H9 (cell line): ENCODE data around the gene DENND4A. TPM values are rescaled to one million over a fixed set of nuclear protein-coding genes. Genes with fewer than 3 reads are reported as not detected.

ENCODE experiments used
- DNase-seq: peaks from one replicate; pipeline ENCODE4 v3.0.0-alpha.2; 2017
- H2AFZ ChIP-seq: one replicate; pipeline ENCODE4 v1.6.1; 2013; ENCODE audit warnings: mild to moderate bottlenecking, low read length, control low read depth, moderate library complexity
- H2AK5ac ChIP-seq: 2 replicates; pipeline ENCODE4 v1.6.1; 2013; ENCODE audit warnings: low read length, control low read depth, mixed read lengths; ENCODE audit not compliant: insufficient read length
- H2BK120ac ChIP-seq: one replicate; pipeline ENCODE4 v1.6.1; 2013; ENCODE audit warnings: low read depth, mild to moderate bottlenecking, low read length, control low read depth, inconsistent platforms; ENCODE audit not compliant: poor library complexity, severe bottlenecking
- H2BK12ac ChIP-seq: 2 replicates; pipeline ENCODE4 v1.6.1; 2013; ENCODE audit warnings: low read length, control low read depth, mixed read lengths, low read depth; ENCODE audit not compliant: insufficient read length
- H2BK15ac ChIP-seq: 2 replicates; pipeline ENCODE4 v1.6.1; 2013; ENCODE audit warnings: low read depth, low read length, control low read depth
- H2BK20ac ChIP-seq: one replicate; pipeline ENCODE4 v1.6.1; 2013; ENCODE audit warnings: low read depth, mild to moderate bottlenecking, low read length, control low read depth, inconsistent platforms; ENCODE audit not compliant: poor library complexity, severe bottlenecking
- H2BK5ac ChIP-seq: 2 replicates; pipeline ENCODE4 v1.6.1; 2013; ENCODE audit warnings: low read length, control low read depth, mixed read lengths; ENCODE audit not compliant: insufficient read length
- H3K14ac ChIP-seq: 2 replicates; pipeline ENCODE4 v1.6.1; 2013; ENCODE audit warnings: low read length, control low read depth; ENCODE audit not compliant: insufficient read depth
- H3K18ac ChIP-seq: 2 replicates; pipeline ENCODE4 v1.6.1; 2013; ENCODE audit warnings: low read depth, mild to moderate bottlenecking, mixed read lengths, low read length, control low read depth; ENCODE audit not compliant: insufficient read length
- H3K23ac ChIP-seq: 2 replicates; pipeline ENCODE4 v1.6.1; 2013; ENCODE audit warnings: low read length, control low read depth, mixed read lengths, low read depth; ENCODE audit not compliant: insufficient read length
- H3K23me2 ChIP-seq: 2 replicates; pipeline ENCODE4 v1.6.1; 2013; ENCODE audit warnings: low read depth, mild to moderate bottlenecking, mixed read lengths, low read length, control low read depth; ENCODE audit not compliant: insufficient read length, poor library complexity, severe bottlenecking
- H3K27ac ChIP-seq: 2 replicates; pipeline ENCODE4 v1.5.1; 2013; ENCODE audit warnings: low read length, control low read depth, mixed read lengths, low read depth; ENCODE audit not compliant: insufficient read length
- H3K27me3 ChIP-seq: 2 replicates; pipeline ENCODE4 v1.6.1; 2013; ENCODE audit warnings: low read length, control low read depth, inconsistent platforms; ENCODE audit not compliant: insufficient read depth
- H3K4ac ChIP-seq: 2 replicates; pipeline ENCODE4 v1.6.1; 2013; ENCODE audit warnings: low read depth, mild to moderate bottlenecking, control low read depth, inconsistent platforms, low read length, moderate library complexity
- H3K4me1 ChIP-seq: 2 replicates; pipeline ENCODE4 v1.6.1; 2013; ENCODE audit warnings: low read length, control low read depth, inconsistent platforms; ENCODE audit not compliant: insufficient read depth
- H3K4me2 ChIP-seq: 2 replicates; pipeline ENCODE4 v1.6.1; 2013; ENCODE audit warnings: low read length, control low read depth, mixed read lengths; ENCODE audit not compliant: insufficient read length, insufficient read depth
- H3K56ac ChIP-seq: 2 replicates; pipeline ENCODE4 v1.6.1; 2013; ENCODE audit warnings: low read depth, mild to moderate bottlenecking, mixed read lengths, low read length, control low read depth; ENCODE audit not compliant: insufficient read length
- H3K79me1 ChIP-seq: 2 replicates; pipeline ENCODE4 v1.6.1; 2013; ENCODE audit warnings: low read depth, mild to moderate bottlenecking, moderate library complexity, low read length, control low read depth, inconsistent platforms; ENCODE audit not compliant: insufficient read depth, poor library complexity, severe bottlenecking
- H3K79me2 ChIP-seq: 2 replicates; pipeline ENCODE4 v1.6.1; 2013; ENCODE audit warnings: low read length, control low read depth, inconsistent platforms; ENCODE audit not compliant: insufficient read depth
- H3K9ac ChIP-seq: 2 replicates; pipeline ENCODE4 v1.6.1; 2013; ENCODE audit warnings: low read length, control low read depth, mixed read lengths; ENCODE audit not compliant: insufficient read length; ENCODE audit errors: extremely low read depth
- H3K9me3 ChIP-seq: one replicate; pipeline ENCODE4 v1.6.1; 2013; ENCODE audit warnings: low read depth, low read length, inconsistent platforms; ENCODE audit not compliant: control insufficient read depth
- H3T11ph ChIP-seq: one replicate; pipeline ENCODE4 v1.6.1; 2013; ENCODE audit warnings: mild to moderate bottlenecking, low read length, control low read depth, inconsistent platforms
- H4K20me1 ChIP-seq: one replicate; pipeline ENCODE4 v1.6.1; 2013; ENCODE audit not compliant: control insufficient read depth, insufficient read length, insufficient read depth
- H4K5ac ChIP-seq: 2 replicates; pipeline ENCODE4 v1.6.1; 2013; ENCODE audit warnings: low read depth, mild to moderate bottlenecking, mixed read lengths, low read length, control low read depth; ENCODE audit not compliant: insufficient read length
- H4K8ac ChIP-seq: replicated peaks from 2 replicates; pipeline ENCODE4 v1.6.1; 2013; ENCODE audit warnings: low read length, control low read depth, mixed read lengths, low read depth; ENCODE audit not compliant: insufficient read length
- H4K91ac ChIP-seq: 2 replicates; pipeline ENCODE4 v1.6.1; 2013; ENCODE audit warnings: low read depth, mild to moderate bottlenecking, moderate library complexity, mixed read lengths, low read length, control low read depth; ENCODE audit not compliant: insufficient read length
- H3K27ac Mint-ChIP-seq, 3 experiments: 2 replicates in 2 of 3; 3 replicates in 1 of 3; pipeline ENCODE4 v1.8.0; 2020 to 2021; ENCODE audit warnings: mixed read lengths in 3 of 3, mild to moderate bottlenecking in 1 of 3, moderate library complexity in 1 of 3
- H3K27me3 Mint-ChIP-seq: 2 replicates; pipeline ENCODE4 v1.8.0; 2021; ENCODE audit warnings: low read depth, mild to moderate bottlenecking, moderate library complexity, mixed read lengths
- H3K36me3 Mint-ChIP-seq, 3 experiments: 2 replicates in 2 of 3; 3 replicates in 1 of 3; pipeline ENCODE4 v1.8.0; 2020 to 2021; ENCODE audit warnings: low read depth in 3 of 3, mixed read lengths in 3 of 3; ENCODE audit not compliant: insufficient read depth in 1 of 3
- H3K4me1 Mint-ChIP-seq, 2 experiments: 2 replicates each; pipeline ENCODE4 v1.8.0; 2020; ENCODE audit warnings: mixed read lengths in 2 of 2
- H3K4me3 Mint-ChIP-seq, 2 experiments: 2 replicates in 1 of 2; 3 replicates in 1 of 2; pipeline ENCODE4 v1.8.0; 2020 to 2021; ENCODE audit warnings: mild to moderate bottlenecking in 2 of 2, mixed read lengths in 2 of 2, moderate library complexity in 1 of 2
- H3K9me3 Mint-ChIP-seq, 2 experiments: 2 replicates in 1 of 2; 3 replicates in 1 of 2; pipeline ENCODE4 v1.8.0; 2020; ENCODE audit warnings: mild to moderate bottlenecking in 2 of 2, mixed read lengths in 2 of 2, moderate library complexity in 1 of 2
- WGBS: extraction: QIAGEN DNeasy Blood & Tissue Kit; methylation state at CpG from one replicate; pipeline ENCODE4 v1.1.7; 2013; ENCODE audit warnings: missing lambda C conversion rate, low lambda C conversion rate, mixed read lengths; ENCODE audit not compliant: insufficient read length; ENCODE audit errors: extremely low coverage; 5-methylcytosine and 5-hydroxymethylcytosine counted together
- total RNA-seq: library from RNA; stranded (reverse); gene quantifications from 2 replicates; pipeline ENCODE4 v1.2.1, GENCODE V29; 2021
- TF ChIP-seq, protein P1 (sequence below): fragments of 200-600 bp; sonication (generic); conservative IDR thresholded peaks from 3 replicates; pipeline ENCODE4 v1.8.0; 2021; ENCODE audit warnings: antibody characterized with exemption, mild to moderate bottlenecking

DENND4A gene
- total RNA-seq, 1 experiment from 2014 or later: 4.7 TPM

DNA sequence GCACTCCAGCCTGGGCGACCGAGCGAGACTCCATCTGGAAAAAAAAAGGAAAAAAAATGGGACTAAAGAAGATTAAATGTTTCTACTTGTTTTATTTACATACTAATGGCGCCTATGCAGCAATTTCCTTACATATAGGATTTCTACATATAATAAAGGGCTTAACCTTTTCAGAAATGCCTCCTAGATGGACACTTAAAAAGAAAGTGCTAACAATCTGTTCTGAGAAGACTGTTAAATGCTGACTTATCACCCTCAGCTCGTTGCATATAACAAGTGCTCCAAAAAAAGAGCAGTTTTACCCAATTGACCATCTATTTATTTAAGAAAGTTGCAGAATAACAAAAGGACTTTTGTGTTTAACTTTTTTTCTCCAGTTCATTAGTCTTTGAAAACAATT lies 32.7 kb downstream of the DENND4A start:
- H3K27me3 ChIP-seq: no peaks in the 10 kb centered on the region

More for the DNA sequence above, 32.7 kb downstream of the DENND4A start:
- no peak overlapping the region for H3K14ac ChIP-seq
- no peaks in the 10 kb centered on the region for H3K9me3 ChIP-seq
- Mint-ChIP-seq H3K4me1 (no peaks in the 10 kb centered on the region), H3K27me3 (no peaks in the 10 kb centered on the region), H3K4me3 (no peak overlapping the region), H3K9me3 (no peaks in the 10 kb centered on the region), H3K27ac (no peak overlapping the region; a peak in 1 of 7 replicates), H3K36me3 (no peaks in the 10 kb centered on the region)
- no peaks in the 10 kb centered on the region for H3K79me1 ChIP-seq
- no peak overlapping the region for H2AK5ac ChIP-seq
- H3K79me2 ChIP-seq: no peaks in the 10 kb centered on the region
- H3K23me2 ChIP-seq: no peaks in the 10 kb centered on the region
- no peak overlapping the region for H3K23ac ChIP-seq
- no peak overlapping the region for H4K91ac ChIP-seq
- H3K18ac ChIP-seq: no peak overlapping the region
- no peak overlapping the region for H3K56ac ChIP-seq
- no peak overlapping the region for H2BK15ac ChIP-seq
- H3K9ac ChIP-seq: no peak overlapping the region
- no peak overlapping the region for H2AFZ ChIP-seq
- TF ChIP-seq, protein P1, sequence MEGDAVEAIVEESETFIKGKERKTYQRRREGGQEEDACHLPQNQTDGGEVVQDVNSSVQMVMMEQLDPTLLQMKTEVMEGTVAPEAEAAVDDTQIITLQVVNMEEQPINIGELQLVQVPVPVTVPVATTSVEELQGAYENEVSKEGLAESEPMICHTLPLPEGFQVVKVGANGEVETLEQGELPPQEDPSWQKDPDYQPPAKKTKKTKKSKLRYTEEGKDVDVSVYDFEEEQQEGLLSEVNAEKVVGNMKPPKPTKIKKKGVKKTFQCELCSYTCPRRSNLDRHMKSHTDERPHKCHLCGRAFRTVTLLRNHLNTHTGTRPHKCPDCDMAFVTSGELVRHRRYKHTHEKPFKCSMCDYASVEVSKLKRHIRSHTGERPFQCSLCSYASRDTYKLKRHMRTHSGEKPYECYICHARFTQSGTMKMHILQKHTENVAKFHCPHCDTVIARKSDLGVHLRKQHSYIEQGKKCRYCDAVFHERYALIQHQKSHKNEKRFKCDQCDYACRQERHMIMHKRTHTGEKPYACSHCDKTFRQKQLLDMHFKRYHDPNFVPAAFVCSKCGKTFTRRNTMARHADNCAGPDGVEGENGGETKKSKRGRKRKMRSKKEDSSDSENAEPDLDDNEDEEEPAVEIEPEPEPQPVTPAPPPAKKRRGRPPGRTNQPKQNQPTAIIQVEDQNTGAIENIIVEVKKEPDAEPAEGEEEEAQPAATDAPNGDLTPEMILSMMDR: no peak
- no peak overlapping the region for H2BK5ac ChIP-seq
- no peak overlapping the region for H2BK120ac ChIP-seq
- no peak for DNase-seq
- H3K4me1 ChIP-seq: no peaks in the 10 kb centered on the region
- H3K4me2 ChIP-seq: no peak overlapping the region
- no CpG with 5 or more reads among the region's 5 CpGs for WGBS
- H2BK12ac ChIP-seq: no peak overlapping the region
- no peak overlapping the region for H4K5ac ChIP-seq
- H4K8ac ChIP-seq: no peak overlapping the region
- no peak overlapping the region for H3K27ac ChIP-seq
- no peaks in the 10 kb centered on the region for H4K20me1 ChIP-seq
- no peak overlapping the region for H3T11ph ChIP-seq
- no peak overlapping the region for H3K4ac ChIP-seq
- H2BK20ac ChIP-seq: no peak overlapping the region
